IPS DF 6.9 (cell line): ENCODE results near the gene SPOCK1.

Experiments used
- DNase-seq: peaks from one replicate; pipeline ENCODE4 v3.0.0-alpha.2; 2013; ENCODE audit warnings: low read depth, low spot score
- H3K27ac ChIP-seq: one replicate; pipeline ENCODE4 v1.5.1; 2013; ENCODE audit warnings: low read length, control low read depth
- H3K27me3 ChIP-seq: 2 replicates; pipeline ENCODE4 v1.6.1; 2013; ENCODE audit warnings: mild to moderate bottlenecking, low read length; ENCODE audit not compliant: control insufficient read depth, insufficient read depth
- H3K36me3 ChIP-seq: 2 replicates; pipeline ENCODE4 v1.6.1; 2013; ENCODE audit warnings: low read length; ENCODE audit not compliant: control insufficient read depth, insufficient read depth
- H3K4me1 ChIP-seq: 2 replicates; pipeline ENCODE4 v1.6.1; 2013; ENCODE audit warnings: low read length; ENCODE audit not compliant: control insufficient read depth, insufficient read depth
- H3K4me3 ChIP-seq: 2 replicates; pipeline ENCODE4 v1.5.1; 2013; ENCODE audit warnings: mild to moderate bottlenecking, low read length
- H3K9me3 ChIP-seq: 2 replicates; pipeline ENCODE4 v1.6.1; 2013; ENCODE audit warnings: low read length, inconsistent platforms; ENCODE audit not compliant: control insufficient read depth, insufficient read depth
- WGBS: extraction: QIAGEN DNeasy Blood & Tissue Kit; methylation state at CpG from one replicate; pipeline ENCODE4 v1.1.7; 2013; ENCODE audit warnings: mixed read lengths, missing lambda C conversion rate; ENCODE audit not compliant: insufficient read length, insufficient coverage; 5-methylcytosine and 5-hydroxymethylcytosine counted together

The SPOCK1 gene

GRCh38 chr5:137148159-137148558 lies 351.0 kb downstream of the SPOCK1 start:
- Histone ChIP-seq H3K27me3 (no peaks in the 10 kb centered on the region), H3K27ac (no peak overlapping the region), H3K4me1 (no peaks in the 10 kb centered on the region), H3K4me3 (no peak overlapping the region), H3K36me3 (no peaks in the 10 kb centered on the region), H3K9me3 (no peaks in the 10 kb centered on the region)
- no peak for DNase-seq
- WGBS: no CpG with 5 or more reads among the region's 1 CpG

- Histone ChIP-seq H3K27ac (no peak overlapping the region), H3K36me3 (no peaks in the 10 kb centered on the region), H3K9me3 (no peaks in the 10 kb centered on the region), H3K27me3 (no peaks in the 10 kb centered on the region), H3K4me1 (no peaks in the 10 kb centered on the region), H3K4me3 (no peak overlapping the region)
- no peak for DNase-seq
- no CpG with 5 or more reads among the region's 5 CpGs for WGBS
Observed at GRCh38 chr5:137147346-137147745, 351.8 kb downstream of the SPOCK1 start.

DNA sequence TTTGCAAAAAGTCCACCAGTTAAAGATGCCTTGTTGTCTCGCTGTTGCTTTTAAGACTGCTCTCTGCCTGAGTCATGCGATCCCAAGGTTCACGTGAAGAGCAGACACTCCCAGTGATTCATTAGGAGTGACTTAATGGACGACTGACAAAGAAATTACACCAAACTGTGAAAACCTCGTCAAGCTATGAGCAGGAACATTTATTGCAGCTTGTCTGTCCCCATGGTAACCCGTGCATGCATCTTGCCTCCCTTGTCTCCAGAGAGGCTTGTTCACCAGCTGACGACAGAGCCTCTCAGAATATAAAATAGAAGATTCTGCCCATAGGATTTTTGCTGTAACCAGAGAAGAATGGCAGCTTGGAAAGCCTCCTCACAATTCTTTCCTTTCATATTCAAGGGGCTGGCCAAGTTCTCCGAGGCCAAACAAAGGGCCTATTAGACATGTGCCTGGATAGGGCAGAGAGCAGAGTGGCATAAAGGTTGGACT lies 352.7 kb downstream of the SPOCK1 start:
- Histone ChIP-seq H3K4me3 (no peak overlapping the region), H3K9me3 (no peaks in the 10 kb centered on the region), H3K27ac (no peak overlapping the region), H3K36me3 (no peaks in the 10 kb centered on the region), H3K4me1 (no peaks in the 10 kb centered on the region), H3K27me3 (no peaks in the 10 kb centered on the region)
- no CpG with 5 or more reads among the region's 8 CpGs for WGBS
- DNase-seq: no peak

DNA sequence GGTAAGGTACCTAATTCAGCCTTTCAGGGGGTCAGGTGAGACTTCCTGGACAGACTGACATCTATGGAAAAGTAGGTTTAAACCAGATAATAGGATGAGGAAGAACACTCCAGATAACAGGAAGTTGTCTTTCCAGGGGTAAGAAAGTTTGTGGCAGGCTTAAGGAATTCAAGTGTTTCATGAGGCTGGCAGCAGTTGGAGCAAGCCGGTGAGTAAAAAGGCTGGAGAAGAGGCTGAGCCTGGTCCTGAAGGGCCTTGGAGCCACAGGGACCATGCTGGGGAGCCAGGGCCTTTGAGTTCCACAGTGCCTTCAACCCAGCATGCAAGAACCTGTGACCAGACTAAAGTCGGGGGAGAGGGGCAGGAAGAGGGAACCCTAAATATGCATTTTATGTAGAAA lies 353.4 kb downstream of the SPOCK1 start:
- H3K36me3 ChIP-seq: no peaks in the 10 kb centered on the region
- no peaks in the 10 kb centered on the region for H3K4me1 ChIP-seq

GRCh38 chr5:137144656-137145055 lies 354.5 kb downstream of the SPOCK1 start:
- no peak for DNase-seq
- no CpG with 5 or more reads among the region's 4 CpGs for WGBS
- H3K4me1 ChIP-seq: 0 out of 2 replicates have a peak, but pooled peaks cover 1% of the 10 kb centered on the region
- no peaks in the 10 kb centered on the region for H3K27me3 ChIP-seq
- H3K36me3 ChIP-seq: no peaks in the 10 kb centered on the region
- H3K27ac ChIP-seq: no peak overlapping the region
- H3K9me3 ChIP-seq: no peaks in the 10 kb centered on the region
- no peak overlapping the region for H3K4me3 ChIP-seq

More for the DNA sequence above, 353.4 kb downstream of the SPOCK1 start:
- DNase-seq: no peak
- no peak overlapping the region for H3K27ac ChIP-seq
- H3K4me3 ChIP-seq: no peak overlapping the region
- WGBS: no CpG with 5 or more reads among the region's 2 CpGs
- no peaks in the 10 kb centered on the region for H3K9me3 ChIP-seq
- no peaks in the 10 kb centered on the region for H3K27me3 ChIP-seq

GRCh38 chr5:137142764-137143605 lies 356.1 kb downstream of the SPOCK1 start:
- DNase-seq: no peak
- H3K4me1 ChIP-seq: 0 out of 2 replicates have a peak, but pooled peaks cover 1% of the 10 kb centered on the region
- no peaks in the 10 kb centered on the region for H3K27me3 ChIP-seq
- H3K27ac ChIP-seq: no peak overlapping the region
- H3K9me3 ChIP-seq: no peaks in the 10 kb centered on the region
- no peak overlapping the region for H3K4me3 ChIP-seq
- H3K36me3 ChIP-seq: no peaks in the 10 kb centered on the region
- no CpG with 5 or more reads among the region's 7 CpGs for WGBS

DNA sequence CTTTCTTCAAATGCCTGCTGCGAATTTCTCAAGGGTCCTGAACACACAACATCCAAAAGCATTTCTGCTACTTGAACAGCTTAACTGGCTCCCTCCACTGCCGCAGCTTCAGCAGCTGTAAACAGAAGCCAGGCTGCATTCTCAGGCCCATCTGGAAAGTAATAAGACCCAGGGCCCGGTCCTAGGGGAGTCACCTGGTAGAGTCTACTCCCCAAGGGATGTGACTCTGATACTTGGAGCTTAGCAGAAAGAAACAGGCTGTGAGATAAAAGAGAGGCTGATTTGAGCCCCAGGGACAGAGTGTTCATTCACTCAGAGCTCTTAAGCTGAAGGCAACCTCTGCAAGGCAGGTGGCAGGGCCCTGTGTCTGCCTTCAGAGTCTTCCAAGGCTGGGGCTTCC lies 356.8 kb downstream of the SPOCK1 start:
- no peak for DNase-seq
- WGBS: no CpG with 5 or more reads among the region's 3 CpGs

DNA sequence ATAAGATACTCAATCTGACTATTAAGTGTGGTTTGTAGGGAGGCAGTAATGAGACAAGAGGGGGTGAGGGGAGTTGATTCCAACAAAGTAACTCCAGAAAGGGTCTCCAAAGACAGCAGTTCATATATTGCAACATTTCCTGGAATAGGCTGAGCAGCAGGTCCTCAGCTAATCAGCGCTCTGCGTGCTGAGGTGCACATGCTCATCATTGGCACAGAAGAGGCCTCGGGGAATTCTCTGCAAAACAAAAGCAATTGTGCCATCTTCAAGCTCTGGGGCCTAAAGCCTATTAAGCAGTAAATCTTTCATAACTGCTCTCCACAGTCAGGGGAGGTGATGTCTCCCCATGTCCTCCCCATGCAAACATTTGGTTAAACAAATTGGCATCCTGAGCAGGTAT lies 357.3 kb downstream of the SPOCK1 start:
- no CpG with 5 or more reads among the region's 3 CpGs for WGBS
- H3K27ac ChIP-seq: no peak overlapping the region
- no peaks in the 10 kb centered on the region for H3K9me3 ChIP-seq
- no peaks in the 10 kb centered on the region for H3K27me3 ChIP-seq
- no peaks in the 10 kb centered on the region for H3K36me3 ChIP-seq
- no peak for DNase-seq
- H3K4me3 ChIP-seq: no peak overlapping the region
- 0 out of 2 replicates have a peak, but pooled peaks cover 1% of the 10 kb centered on the region for H3K4me1 ChIP-seq

More for the DNA sequence above, 356.8 kb downstream of the SPOCK1 start:
- H3K9me3 ChIP-seq: no peaks in the 10 kb centered on the region
- H3K27ac ChIP-seq: no peak overlapping the region
- H3K27me3 ChIP-seq: no peaks in the 10 kb centered on the region
- no peak overlapping the region for H3K4me3 ChIP-seq
- 0 out of 2 replicates have a peak, but pooled peaks cover 1% of the 10 kb centered on the region for H3K4me1 ChIP-seq
- H3K36me3 ChIP-seq: no peaks in the 10 kb centered on the region

DNA sequence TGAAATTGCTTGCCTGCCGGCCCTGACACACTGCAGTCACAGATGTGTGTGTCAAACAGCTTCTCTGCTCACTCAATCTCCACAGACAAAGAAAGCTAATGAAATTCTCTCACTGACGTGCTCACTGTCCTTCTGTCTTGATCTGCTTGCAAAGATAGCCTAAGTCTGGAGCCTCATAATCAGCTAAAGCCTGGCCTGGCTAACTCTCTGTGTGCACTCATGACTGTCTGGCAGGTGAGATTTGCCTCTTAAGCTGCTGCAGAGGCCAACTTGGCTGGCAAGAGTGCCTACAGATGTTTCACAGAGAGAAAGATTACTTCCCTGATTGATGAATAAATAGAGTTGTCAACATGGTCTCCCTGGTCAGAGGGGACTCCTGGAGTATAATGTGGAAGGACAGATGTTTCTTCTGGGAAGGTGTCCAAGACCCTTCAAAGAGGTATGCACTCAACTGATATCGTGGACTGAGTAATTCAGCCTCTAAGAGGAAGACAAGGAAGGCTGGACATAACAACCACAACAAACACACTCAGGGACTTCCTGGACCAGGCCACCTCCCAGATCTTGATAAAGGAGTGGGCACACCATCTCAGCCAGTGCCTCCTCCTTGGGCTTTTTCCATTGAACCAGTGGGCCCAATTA lies 362.0 kb downstream of the SPOCK1 start:
- H3K27me3 ChIP-seq: no peaks in the 10 kb centered on the region
- H3K4me3 ChIP-seq: no peak overlapping the region
- H3K9me3 ChIP-seq: no peaks in the 10 kb centered on the region
- no peak overlapping the region for H3K27ac ChIP-seq
- H3K4me1 ChIP-seq: 0 out of 2 replicates have a peak, but pooled peaks cover 1% of the 10 kb centered on the region
- DNase-seq: no peak
- no peaks in the 10 kb centered on the region for H3K36me3 ChIP-seq
- no CpG with 5 or more reads among the region's 3 CpGs for WGBS

DNA sequence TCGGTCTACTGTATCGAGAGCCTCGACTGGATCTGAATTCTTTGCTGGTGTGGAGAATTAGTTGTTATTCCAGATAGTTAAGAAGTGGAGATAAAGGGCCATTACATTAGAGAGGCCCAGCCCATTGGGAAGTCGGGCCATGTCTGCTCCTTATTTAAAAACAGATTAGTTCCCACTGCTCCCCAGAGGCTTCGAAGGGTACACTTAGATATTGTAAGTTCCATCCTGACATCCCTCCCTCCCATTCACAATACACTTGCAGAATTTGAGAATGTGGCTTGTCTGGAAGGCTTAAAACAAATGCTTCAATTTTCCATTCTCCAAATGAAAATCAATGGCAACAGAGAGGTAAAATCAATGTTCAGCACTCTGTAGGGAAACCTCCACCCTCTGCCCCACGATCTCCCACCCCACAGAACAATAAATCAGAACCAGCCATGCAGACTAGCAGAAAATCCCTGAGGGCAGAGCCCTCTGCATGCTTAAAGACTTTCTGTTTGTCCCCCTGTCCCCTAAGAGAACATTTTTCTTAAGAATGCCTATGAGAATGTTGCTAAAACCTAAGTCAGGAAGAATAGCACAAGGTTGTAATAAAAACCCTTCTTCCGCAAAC lies 364.1 kb downstream of the SPOCK1 start:
- no CpG with 5 or more reads among the region's 7 CpGs for WGBS
- Histone ChIP-seq H3K36me3 (no peaks in the 10 kb centered on the region), H3K9me3 (no peaks in the 10 kb centered on the region), H3K27ac (no peak overlapping the region), H3K27me3 (no peaks in the 10 kb centered on the region), H3K4me1 (no peaks in the 10 kb centered on the region), H3K4me3 (no peak overlapping the region)
- DNase-seq: no peak
